IPS DF 6.9 (cell line): ENCODE measurements around the gene GTF3A.
A peak's percentile ranks its signal among the peaks of the same experiment; 100 is the strongest.

ENCODE experiments used
- DNase-seq: peaks from one replicate; pipeline ENCODE4 v3.0.0-alpha.2; 2013; ENCODE audit warnings: low read depth, low spot score
- H3K27ac ChIP-seq: one replicate; pipeline ENCODE4 v1.5.1; 2013; ENCODE audit warnings: low read length, control low read depth
- H3K27me3 ChIP-seq: 2 replicates; pipeline ENCODE4 v1.6.1; 2013; ENCODE audit warnings: mild to moderate bottlenecking, low read length; ENCODE audit not compliant: control insufficient read depth, insufficient read depth
- H3K36me3 ChIP-seq: 2 replicates; pipeline ENCODE4 v1.6.1; 2013; ENCODE audit warnings: low read length; ENCODE audit not compliant: control insufficient read depth, insufficient read depth
- H3K4me1 ChIP-seq: 2 replicates; pipeline ENCODE4 v1.6.1; 2013; ENCODE audit warnings: low read length; ENCODE audit not compliant: control insufficient read depth, insufficient read depth
- H3K4me3 ChIP-seq: 2 replicates; pipeline ENCODE4 v1.5.1; 2013; ENCODE audit warnings: mild to moderate bottlenecking, low read length
- H3K9me3 ChIP-seq: 2 replicates; pipeline ENCODE4 v1.6.1; 2013; ENCODE audit warnings: low read length, inconsistent platforms; ENCODE audit not compliant: control insufficient read depth, insufficient read depth
- WGBS: extraction: QIAGEN DNeasy Blood & Tissue Kit; methylation state at CpG from one replicate; pipeline ENCODE4 v1.1.7; 2013; ENCODE audit warnings: mixed read lengths, missing lambda C conversion rate; ENCODE audit not compliant: insufficient read length, insufficient coverage; 5-methylcytosine and 5-hydroxymethylcytosine counted together

GTF3A gene

DNA sequence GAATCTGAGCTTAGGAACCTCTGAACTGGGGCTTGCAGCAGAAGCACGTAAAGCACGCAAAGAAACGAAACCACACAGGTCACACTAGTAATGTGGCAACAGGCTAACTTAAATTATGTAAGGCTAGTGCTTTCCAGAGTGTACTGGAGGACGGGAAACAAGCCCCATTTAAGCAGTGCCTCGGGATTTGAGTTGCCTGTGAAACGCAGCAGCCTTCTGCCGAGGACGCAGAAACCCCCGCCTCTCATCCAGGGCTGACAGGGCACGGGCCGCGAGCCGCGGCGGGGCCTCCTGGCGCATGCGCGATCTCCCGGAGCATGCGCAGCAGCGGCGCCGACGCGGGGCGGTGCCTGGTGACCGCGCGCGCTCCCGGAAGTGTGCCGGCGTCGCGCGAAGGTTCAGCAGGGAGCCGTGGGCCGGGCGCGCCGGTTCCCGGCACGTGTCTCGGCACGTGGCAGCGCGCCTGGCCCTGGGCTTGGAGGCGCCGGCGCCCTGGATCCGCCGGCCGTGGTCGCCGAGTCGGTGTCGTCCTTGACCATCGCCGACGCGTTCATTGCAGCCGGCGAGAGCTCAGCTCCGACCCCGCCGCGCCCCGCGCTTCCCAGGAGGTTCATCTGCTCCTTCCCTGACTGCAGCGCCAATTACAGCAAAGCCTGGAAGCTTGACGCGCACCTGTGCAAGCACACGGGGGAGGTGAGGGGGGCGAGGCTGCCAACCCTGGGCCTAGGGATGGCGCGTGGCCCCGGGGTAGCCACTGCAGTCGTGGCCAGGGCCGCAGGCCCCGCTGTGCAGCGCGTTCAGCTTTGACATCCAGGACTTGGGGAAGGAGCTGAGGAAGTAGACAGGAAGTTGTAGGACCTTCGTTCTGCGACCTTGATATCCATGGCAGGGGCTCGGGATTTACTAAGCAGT is at the start of gene GTF3A:
Gene GTF3A, plus strand, starts transcription at position 374 of the 912 bp plus-strand sequence.
- WGBS, result no CpG with 5 or more reads among the region's 85 CpGs
- H3K36me3 ChIP-seq, result 0 out of 2 replicates have a peak, but pooled peaks cover 3% of the 10 kb centered on the region
- peak; percentile 31 for DNase-seq

GRCh38 chr13:27374650-27375049 is 49.8 kb upstream of the GTF3A start:
- no CpG with 5 or more reads among the region's 7 CpGs for WGBS
- H3K9me3 ChIP-seq, result no peaks in the 10 kb centered on the region
- peak; percentile 72 for DNase-seq

More for the DNA sequence above, at the start of gene GTF3A:
- peak within 1 kb of the TSS; percentile 72 for H3K4me3 ChIP-seq
- H3K9me3 ChIP-seq, result no peaks in the 10 kb centered on the region
- peaks cover 6% of the 10 kb centered on the region; the same call in 1 of the 2 replicates for H3K4me1 ChIP-seq
- H3K27ac ChIP-seq, result no peak within 1 kb of the TSS
- no peaks in the 10 kb centered on the region for H3K27me3 ChIP-seq

DNA sequence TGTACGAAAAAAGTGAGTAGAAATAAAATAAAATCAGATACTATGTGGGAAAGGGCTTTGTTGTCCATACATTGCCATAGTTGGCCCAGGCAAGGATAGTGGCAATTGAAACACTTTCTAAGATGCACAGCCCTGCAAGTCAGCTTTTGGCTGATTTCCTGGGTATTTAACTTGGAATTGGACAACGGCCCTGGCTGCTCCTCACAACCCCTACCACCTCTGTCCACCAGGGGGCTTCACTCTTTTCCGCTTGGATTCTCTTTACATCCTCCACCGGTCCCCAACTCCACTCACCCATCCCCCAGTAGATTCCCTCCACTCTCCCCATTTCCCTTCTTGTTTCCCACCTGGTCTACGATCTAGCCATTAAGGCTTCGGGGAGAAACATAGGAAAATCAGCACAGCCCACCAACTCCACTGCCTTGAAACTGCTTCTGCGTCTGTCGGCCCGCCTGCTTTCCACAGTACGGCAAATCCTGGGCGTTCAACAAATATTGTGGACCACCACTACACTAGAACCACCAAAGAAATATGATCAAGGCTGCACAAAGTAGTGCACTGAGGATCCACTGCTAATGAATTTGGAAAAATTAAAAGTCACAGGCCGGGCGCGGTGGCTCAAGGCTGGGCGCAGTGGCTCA is 48.6 kb upstream of the GTF3A start:
- no peak overlapping the region for H3K4me3 ChIP-seq
- DNase-seq, result no peak
- H3K27ac ChIP-seq, result no peak overlapping the region
- no CpG with 5 or more reads among the region's 15 CpGs for WGBS
- H3K4me1 ChIP-seq, result 0 out of 2 replicates have a peak, but pooled peaks cover 2% of the 10 kb centered on the region
- H3K36me3 ChIP-seq, result no peaks in the 10 kb centered on the region
- no peaks in the 10 kb centered on the region for H3K27me3 ChIP-seq
- no peaks in the 10 kb centered on the region for H3K9me3 ChIP-seq

More at GRCh38 chr13:27374650-27375049, 49.8 kb upstream of the GTF3A start:
- no peak overlapping the region for H3K27ac ChIP-seq
- H3K27me3 ChIP-seq, result no peaks in the 10 kb centered on the region
- no peaks in the 10 kb centered on the region for H3K4me1 ChIP-seq
- H3K4me3 ChIP-seq, result no peak overlapping the region
- H3K36me3 ChIP-seq, result no peaks in the 10 kb centered on the region

DNA sequence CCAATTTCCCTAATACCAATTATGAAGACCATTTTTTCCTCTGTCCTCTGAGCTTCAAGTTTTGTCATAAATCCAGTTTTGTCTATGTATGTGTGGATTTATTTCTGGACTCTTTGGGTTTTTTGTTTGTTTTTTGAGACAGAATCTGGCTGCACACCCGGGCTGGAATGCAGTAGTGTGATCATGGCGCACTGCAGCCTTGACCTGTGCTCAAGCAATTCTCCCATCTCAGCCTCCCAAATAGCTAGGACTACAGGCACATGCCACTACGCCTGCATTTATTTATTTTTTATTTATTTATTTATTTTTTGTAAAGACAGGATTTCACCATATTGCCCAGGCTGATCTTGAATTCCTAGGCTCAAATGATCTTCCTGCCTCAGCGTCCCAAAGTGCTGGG is 45.3 kb upstream of the GTF3A start:
- 0 out of 2 replicates have a peak, but pooled peaks cover 2% of the 10 kb centered on the region for H3K4me1 ChIP-seq
- H3K27me3 ChIP-seq, result no peaks in the 10 kb centered on the region
- H3K36me3 ChIP-seq, result no peaks in the 10 kb centered on the region
- no peaks in the 10 kb centered on the region for H3K9me3 ChIP-seq
- no peak overlapping the region for H3K4me3 ChIP-seq
- no CpG with 5 or more reads among the region's 4 CpGs for WGBS
- no peak for DNase-seq
- H3K27ac ChIP-seq, result no peak overlapping the region

- Histone ChIP-seq H3K27me3 (no peaks in the 10 kb centered on the region), H3K4me1 (0 out of 2 replicates have a peak, but pooled peaks cover 2% of the 10 kb centered on the region), H3K9me3 (no peaks in the 10 kb centered on the region), H3K36me3 (no peaks in the 10 kb centered on the region), H3K27ac (no peak overlapping the region), H3K4me3 (no peak overlapping the region)
- no CpG with 5 or more reads among the region's 14 CpGs for WGBS
- DNase-seq, result no peak
Measured at GRCh38 chr13:27379694-27380641, 44.5 kb upstream of the GTF3A start.

DNA sequence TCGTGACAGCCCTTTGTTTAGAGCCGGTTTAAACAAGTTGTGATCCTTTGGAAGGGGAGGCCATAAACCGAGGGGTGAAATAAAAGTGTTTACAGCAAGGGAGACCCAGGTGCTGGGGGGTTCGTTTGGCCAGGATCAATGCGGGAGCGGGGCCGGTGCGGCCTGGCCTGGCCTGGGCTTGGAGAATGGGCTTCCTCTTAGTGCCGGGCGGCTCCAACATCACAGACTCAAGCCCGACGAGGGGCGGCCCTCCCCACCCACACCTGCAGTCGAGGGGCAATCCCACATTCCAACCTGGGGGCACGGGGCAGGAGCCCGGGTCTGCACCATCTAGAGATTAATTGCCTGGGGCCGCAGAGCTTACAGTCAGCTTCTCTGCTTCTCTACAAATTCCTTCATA is 42.8 kb upstream of the GTF3A start:
- Histone ChIP-seq H3K4me1 (0 out of 2 replicates have a peak, but pooled peaks cover 2% of the 10 kb centered on the region), H3K27me3 (no peaks in the 10 kb centered on the region)
- no CpG with 5 or more reads among the region's 17 CpGs for WGBS

DNA sequence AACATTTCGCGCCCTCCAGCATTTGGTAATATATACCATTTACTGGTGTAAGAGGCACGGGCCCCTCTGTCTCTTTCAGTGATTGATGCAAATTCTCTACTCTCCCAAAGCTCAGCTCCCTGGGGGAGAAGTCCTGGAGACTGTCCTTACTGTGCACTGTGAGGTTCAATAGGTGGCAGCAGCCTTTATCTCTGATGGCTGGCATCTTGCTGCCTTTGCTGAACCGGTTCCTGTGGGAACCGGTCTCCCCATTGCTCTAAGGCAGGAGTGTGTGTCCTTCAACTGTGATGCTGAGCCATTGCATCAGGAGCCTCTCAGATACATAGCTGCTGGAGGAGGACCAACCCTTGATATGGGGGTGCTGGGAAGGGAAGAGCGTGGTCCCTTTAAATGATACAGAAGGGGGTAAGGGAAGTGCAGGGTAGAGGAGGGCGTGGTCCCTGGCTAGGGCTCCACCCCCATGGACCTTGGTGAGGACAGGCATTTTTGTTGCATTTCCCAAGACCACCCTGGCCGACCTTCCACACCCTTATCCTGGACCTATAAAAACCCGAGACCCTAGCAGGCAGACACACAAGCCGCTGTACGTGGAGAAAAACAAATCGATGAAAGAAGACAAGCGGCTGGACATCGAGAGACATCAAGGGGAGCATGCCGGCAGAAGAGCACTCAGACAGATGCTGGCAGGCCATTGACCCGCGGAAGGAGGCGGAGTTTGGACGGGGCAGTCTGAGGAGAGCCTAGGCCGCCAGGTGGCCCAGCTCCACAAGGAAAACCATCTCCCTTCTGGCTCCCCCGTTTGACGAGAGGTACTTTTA is 41.1 kb upstream of the GTF3A start:
- H3K36me3 ChIP-seq, result no peaks in the 10 kb centered on the region
- 0 out of 2 replicates have a peak, but pooled peaks cover 2% of the 10 kb centered on the region for H3K4me1 ChIP-seq
- H3K9me3 ChIP-seq, result no peaks in the 10 kb centered on the region
- H3K4me3 ChIP-seq, result no peak overlapping the region
- WGBS, result no CpG with 5 or more reads among the region's 22 CpGs
- no peaks in the 10 kb centered on the region for H3K27me3 ChIP-seq
- H3K27ac ChIP-seq, result no peak overlapping the region
- DNase-seq, result no peak

More for the DNA sequence above, 42.8 kb upstream of the GTF3A start:
- Histone ChIP-seq H3K36me3 (no peaks in the 10 kb centered on the region), H3K4me3 (no peak overlapping the region), H3K9me3 (no peaks in the 10 kb centered on the region), H3K27ac (no peak overlapping the region)
- no peak for DNase-seq

DNA sequence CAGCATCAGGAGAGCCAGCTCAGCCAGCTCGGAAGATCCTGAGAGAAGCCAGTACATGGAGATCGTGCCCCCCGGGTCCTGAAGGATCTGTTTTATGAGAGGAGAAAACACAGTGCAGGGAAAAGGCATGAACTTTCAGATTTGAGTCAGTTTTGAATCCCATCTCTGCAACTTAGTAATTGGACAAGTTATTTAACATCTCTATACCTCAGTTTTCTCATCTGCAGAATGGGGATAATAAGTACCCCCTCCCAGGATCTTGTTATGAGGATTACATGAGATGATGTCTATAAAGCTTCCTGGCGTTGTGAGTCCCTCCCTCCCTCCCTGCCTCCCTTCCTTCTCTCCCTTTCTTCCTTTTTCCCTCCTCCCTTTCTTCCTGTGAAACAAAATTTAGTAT is 40.1 kb upstream of the GTF3A start:
- Histone ChIP-seq H3K27ac (no peak overlapping the region), H3K4me3 (no peak overlapping the region), H3K27me3 (no peaks in the 10 kb centered on the region), H3K4me1 (0 out of 2 replicates have a peak, but pooled peaks cover 2% of the 10 kb centered on the region), H3K9me3 (no peaks in the 10 kb centered on the region), H3K36me3 (no peaks in the 10 kb centered on the region)
- no CpG with 5 or more reads among the region's 4 CpGs for WGBS
- DNase-seq, result no peak

GRCh38 chr13:27388241-27388640 is 36.2 kb upstream of the GTF3A start:
- Histone ChIP-seq H3K9me3 (no peaks in the 10 kb centered on the region), H3K36me3 (no peaks in the 10 kb centered on the region), H3K27ac (no peak overlapping the region), H3K4me1 (no peaks in the 10 kb centered on the region), H3K4me3 (no peak overlapping the region), H3K27me3 (no peaks in the 10 kb centered on the region)
- no peak for DNase-seq
- WGBS, result no CpG with 5 or more reads among the region's 2 CpGs
